ENCODE measurements around the gene ATP2B3. TPM values are rescaled to one million over a fixed set of nuclear protein-coding genes. Genes with fewer than 3 reads are reported as not detected.

Gene ATP2B3
- total RNA-seq, 4 donors from 2014 or later = 0.09 to 3.5 TPM; not detected in 2

DNA sequence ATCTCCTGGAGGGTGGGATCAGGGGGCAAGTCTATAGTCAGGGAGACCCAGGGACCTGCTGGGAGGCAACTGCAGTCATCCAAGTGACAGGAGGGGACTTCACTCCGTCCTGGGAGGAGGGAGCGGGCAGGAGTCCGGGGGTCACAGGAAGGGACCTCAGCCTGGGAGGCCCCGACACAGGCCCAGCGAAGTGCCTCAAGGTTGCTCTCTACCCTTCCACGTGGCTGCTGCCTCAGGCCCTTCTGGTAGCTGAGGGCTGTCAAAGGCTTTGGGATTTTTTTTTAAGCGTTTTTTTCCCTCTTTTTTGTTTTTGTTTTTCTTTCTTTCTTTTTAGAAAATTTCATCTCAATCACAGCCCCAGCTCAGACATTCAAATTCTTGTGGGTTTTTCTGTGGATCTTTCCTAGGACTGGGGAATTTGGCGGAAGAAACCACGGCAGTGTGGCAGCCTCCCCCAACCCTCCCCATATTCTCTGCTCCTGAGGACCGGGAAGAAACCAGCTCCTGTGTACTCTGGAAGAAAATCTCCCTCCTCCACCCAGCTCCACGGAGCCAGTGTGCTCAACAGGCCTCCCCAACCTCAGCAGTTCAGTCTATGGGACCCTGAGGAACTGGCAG, 45.7 kb upstream of the ATP2B3 start:
- intact Hi-C loops (cut with DNase I; ENCODE audit: low total_unique reads) = no loop called here
- Histone ChIP-seq H3K27me3 (no peaks in the 10 kb centered on the region), H3K9me3 (no peaks in the 10 kb centered on the region), H3K4me3 (no peak overlapping the region), H3K27ac (peak overlapping the region; percentile 32 to 56), H3K36me3 (no peaks in the 10 kb centered on the region), H3K4me1 (peaks cover 0 to 6% of the 10 kb centered on the region in 2 donors)
- DNase-seq = no peak
- no peak for TF ChIP-seq POLR2A (IDR thresholded peaks at IDR 0.05)
- TF ChIP-seq, protein P1, sequence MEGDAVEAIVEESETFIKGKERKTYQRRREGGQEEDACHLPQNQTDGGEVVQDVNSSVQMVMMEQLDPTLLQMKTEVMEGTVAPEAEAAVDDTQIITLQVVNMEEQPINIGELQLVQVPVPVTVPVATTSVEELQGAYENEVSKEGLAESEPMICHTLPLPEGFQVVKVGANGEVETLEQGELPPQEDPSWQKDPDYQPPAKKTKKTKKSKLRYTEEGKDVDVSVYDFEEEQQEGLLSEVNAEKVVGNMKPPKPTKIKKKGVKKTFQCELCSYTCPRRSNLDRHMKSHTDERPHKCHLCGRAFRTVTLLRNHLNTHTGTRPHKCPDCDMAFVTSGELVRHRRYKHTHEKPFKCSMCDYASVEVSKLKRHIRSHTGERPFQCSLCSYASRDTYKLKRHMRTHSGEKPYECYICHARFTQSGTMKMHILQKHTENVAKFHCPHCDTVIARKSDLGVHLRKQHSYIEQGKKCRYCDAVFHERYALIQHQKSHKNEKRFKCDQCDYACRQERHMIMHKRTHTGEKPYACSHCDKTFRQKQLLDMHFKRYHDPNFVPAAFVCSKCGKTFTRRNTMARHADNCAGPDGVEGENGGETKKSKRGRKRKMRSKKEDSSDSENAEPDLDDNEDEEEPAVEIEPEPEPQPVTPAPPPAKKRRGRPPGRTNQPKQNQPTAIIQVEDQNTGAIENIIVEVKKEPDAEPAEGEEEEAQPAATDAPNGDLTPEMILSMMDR (IDR thresholded peaks at IDR 0.05) = no peak

- DNase-seq = no peak
- Histone ChIP-seq H3K27ac (no peak overlapping the region), H3K4me3 (no peak overlapping the region), H3K27me3 (no peaks in the 10 kb centered on the region), H3K36me3 (no peaks in the 10 kb centered on the region), H3K9me3 (no peaks in the 10 kb centered on the region), H3K4me1 (peaks cover 0 to 6% of the 10 kb centered on the region in 2 donors)
- intact Hi-C loops (cut with DNase I; ENCODE audit: low total_unique reads) = no loop called here
- TF ChIP-seq, protein P1 (IDR thresholded peaks at IDR 0.05) = no peak
- TF ChIP-seq POLR2A (IDR thresholded peaks at IDR 0.05) = no peak
These were observed 44.3 kb upstream of the ATP2B3 start for GRCh38 chrX:153473126-153473525.

DNA sequence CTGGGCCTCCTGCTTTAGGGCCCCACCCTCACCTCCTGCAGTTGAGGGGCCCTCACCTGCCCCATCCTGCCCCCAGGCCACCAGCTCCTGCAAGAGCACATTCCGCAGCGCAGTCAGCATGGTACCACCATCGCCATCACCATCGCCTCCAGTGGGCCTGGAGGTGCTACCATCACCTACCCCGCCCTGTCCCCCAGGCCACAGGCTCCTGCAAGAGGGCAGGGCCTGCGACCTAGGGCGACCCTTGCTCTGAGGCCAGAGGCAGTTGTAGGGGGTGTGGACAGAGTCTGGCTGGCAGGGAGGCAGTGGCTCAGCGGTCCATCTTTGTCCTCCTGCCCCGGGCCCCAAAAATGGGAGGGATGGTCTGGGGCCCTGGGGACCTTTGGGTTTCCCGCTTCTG, 43.2 kb upstream of the ATP2B3 start:
- TF ChIP-seq POLR2A (IDR thresholded peaks at IDR 0.05) = no peak
- TF ChIP-seq, protein P1 (IDR thresholded peaks at IDR 0.05) = no peak
- peak overlapping the region; percentile 12 to 37 for H3K27ac ChIP-seq
- intact Hi-C loops (cut with DNase I; ENCODE audit: low total_unique reads) = no loop called here
- H3K27me3 ChIP-seq = no peaks in the 10 kb centered on the region
- DNase-seq = no peak
- peaks cover 0 to 6% of the 10 kb centered on the region in 2 donors for H3K4me1 ChIP-seq
- no peaks in the 10 kb centered on the region for H3K36me3 ChIP-seq
- H3K4me3 ChIP-seq = no peak overlapping the region
- H3K9me3 ChIP-seq = no peaks in the 10 kb centered on the region

DNA sequence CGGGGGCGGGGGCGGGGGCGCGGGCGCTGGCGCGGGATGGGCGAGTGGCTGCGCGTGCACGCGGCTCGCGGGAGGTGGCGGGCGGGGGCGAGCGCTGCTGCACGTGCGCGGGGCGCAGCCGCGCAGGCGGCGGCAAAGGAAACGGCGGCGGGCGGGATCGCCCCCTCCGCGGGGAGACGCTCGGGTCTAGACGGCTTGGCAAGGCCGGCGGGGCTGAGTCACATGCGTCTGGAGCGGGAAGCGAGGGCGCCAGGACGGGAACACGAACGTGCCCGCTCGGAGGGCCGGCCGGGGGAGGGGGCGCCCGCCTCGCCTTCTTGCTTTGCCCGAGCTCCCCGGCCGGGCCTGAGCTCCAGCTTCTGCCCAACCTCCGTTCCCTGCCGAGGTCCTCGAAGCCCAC, 42.7 kb upstream of the ATP2B3 start:
- no peaks in the 10 kb centered on the region for H3K36me3 ChIP-seq
- intact Hi-C loops (cut with DNase I; ENCODE audit: low total_unique reads) = no loop called here
- H3K27me3 ChIP-seq = no peaks in the 10 kb centered on the region
- H3K9me3 ChIP-seq = no peaks in the 10 kb centered on the region
- H3K4me3 ChIP-seq = peak overlapping the region in 1 of 2 donors; percentile 29
- TF ChIP-seq, protein P1 (IDR thresholded peaks at IDR 0.05) = no peak
- peak in 1 of 2 donors; percentile 22 for TF ChIP-seq POLR2A (IDR thresholded peaks at IDR 0.05)
- H3K27ac ChIP-seq = peak overlapping the region; percentile 54 to 70
- DNase-seq = peak; percentile 77 to 79
- peaks cover 0 to 6% of the 10 kb centered on the region in 2 donors for H3K4me1 ChIP-seq

DNA sequence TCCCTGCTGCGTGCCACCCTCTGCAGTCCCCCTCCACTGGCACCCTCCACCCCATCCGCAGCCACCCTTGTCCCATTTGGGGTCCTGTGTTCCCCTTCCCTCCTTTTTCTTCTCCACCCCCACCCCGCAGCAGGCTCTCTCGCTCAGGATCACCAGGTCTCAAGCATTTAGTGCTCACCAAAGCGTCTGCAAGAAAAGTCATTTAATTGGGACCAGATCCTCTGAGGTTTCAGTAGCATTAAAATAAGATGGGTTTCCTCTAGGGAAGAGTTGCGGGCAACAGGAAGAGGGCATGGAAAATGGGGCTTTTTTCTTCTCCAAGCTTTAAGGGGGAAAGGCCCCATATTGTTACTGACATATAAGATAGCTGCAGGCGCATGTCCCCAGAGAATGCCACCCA, 42.2 kb upstream of the ATP2B3 start:
- intact Hi-C loops (cut with DNase I; ENCODE audit: low total_unique reads) = no loop called here
- Histone ChIP-seq H3K4me1 (peaks cover 0 to 6% of the 10 kb centered on the region in 2 donors), H3K36me3 (no peaks in the 10 kb centered on the region), H3K27me3 (no peaks in the 10 kb centered on the region), H3K9me3 (no peaks in the 10 kb centered on the region), H3K4me3 (no peak overlapping the region), H3K27ac (peak overlapping the region; percentile 54 to 70)
- no peak for TF ChIP-seq POLR2A (IDR thresholded peaks at IDR 0.05)
- TF ChIP-seq, protein P1 (IDR thresholded peaks at IDR 0.05) = no peak
- DNase-seq = no peak
